Stimulated activated CD4-positive, alpha-beta T cell treated with anti-CD3 and anti-CD28 coated beads, Interleukin-15, amount 100 ng/mL, for 24 hours (primary cell): Measurements from ENCODE around the gene CFAP45.
"Not testable (repeated sequence)": the region's sequence is repeated elsewhere in the genome, so short reads cannot be mapped to it uniquely, and the experiment has no call there.

Experiments used
- DNase-seq: peaks from one replicate; pipeline ENCODE4 v3.0.0-alpha.2; 2020

The CFAP45 gene

GRCh38 chr1:159922511-159923202 lies 22.7 kb upstream of the CFAP45 start:
- no peak for DNase-seq

DNA sequence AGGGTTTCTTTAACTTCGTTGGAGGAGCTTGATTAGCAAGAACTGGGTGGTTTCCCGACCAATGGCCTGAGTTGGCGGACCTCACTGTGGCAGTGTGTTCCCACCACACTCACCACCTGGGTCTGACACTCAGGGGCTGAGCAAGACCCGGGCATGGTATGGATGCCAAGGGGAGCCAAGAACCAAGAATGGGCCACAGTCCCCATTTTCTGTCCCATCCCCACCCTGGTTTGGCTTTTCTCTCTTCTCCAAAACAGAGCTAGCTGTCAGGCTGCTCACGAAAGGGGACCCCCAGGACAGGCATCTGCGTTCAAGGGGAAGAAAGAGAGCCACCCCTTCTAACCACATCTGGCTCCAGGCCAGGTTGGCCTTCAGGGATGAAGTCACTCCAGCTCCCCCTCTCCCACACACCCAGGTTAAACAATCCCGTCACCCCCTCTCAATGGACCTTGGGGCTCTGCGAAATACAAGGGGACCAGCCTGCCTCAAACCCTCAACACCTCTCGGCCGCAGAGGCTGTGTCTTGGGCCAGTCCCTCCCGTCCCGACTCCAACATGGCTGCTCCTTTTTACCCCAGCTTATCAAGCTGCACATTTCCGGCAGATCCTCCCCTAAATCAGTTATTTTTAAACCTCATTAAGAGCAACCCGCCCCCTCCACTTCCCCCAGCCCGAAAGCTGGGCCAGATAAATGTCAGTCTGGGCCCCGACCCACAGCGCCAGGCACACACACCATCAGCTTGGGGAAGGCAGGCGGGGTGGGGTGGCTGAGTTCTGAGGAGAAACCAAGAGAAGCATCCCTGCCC lies 21.9 kb upstream of the CFAP45 start:
- no peak for DNase-seq

- DNase-seq, result no peak
These were observed 21.3 kb upstream of the CFAP45 start for GRCh38 chr1:159921251-159921650.

DNA sequence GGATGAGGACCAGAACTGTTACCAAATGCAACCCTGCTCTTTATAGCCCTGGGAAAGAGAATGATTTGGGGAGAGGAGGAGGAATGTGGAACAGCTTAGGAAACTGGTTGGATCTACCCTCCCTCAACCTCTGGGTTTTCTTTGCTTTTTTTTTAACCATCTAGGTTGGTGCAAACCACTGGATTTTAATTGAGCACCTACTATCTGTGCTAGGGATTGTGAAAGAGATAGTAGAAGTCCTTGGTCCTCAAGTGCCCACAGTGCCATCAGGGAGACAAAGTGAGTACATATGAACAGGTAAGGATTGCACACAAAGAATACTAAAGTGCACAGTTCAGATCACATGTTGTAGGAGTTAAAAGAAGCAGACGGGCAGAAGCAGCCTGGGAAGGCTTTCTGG lies 20.7 kb upstream of the CFAP45 start:
- no peak for DNase-seq

DNA sequence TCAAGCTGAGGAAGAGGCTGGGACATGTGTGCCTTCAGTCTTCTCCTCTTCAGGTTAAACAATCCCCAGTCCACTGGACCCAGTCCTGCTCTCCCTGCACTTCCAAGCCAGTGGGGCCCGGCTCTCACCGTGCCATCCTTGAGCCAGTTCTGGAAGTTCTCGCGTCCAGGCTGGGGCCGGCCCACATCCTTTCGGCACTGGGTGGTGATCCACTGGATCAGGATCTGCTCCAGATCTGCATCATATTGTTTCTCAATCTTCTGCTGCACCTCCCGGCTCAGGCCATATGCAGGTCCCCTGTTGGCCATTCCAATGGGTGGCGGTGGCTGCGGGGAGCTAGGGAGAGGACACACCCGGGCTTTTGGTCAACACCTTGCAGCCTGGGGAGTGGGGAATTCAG lies 20.2 kb upstream of the CFAP45 start:
- no peak for DNase-seq

DNA sequence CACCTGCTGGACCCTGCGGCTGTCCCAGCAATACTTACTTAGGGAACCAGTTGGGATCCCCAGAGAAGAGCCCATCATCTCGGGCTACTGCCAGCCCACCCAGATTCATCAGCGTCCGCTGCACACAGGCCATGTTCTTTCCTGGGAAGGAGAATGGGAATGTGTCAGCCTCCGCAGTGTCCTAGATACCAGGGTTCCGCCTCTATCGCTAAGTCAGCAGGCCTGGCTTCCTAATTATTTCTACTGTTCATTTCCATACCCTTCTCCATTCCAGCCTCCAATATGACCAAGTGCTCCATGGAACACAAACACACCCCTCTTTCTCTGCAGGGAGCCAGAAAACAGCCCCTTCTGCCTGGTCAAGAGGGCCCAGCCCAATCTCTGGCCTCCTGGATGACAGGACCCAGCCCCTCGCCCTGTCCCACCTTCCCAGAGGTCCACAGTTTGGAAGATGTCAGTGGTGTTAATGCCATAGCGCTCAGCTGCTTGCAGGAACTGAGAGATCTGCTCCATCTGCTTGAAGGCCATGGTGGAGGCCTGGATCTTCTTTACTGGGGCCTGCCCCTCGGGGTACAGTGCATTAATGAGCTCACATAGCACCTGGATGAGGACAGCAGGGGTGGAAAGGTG lies 19.4 kb upstream of the CFAP45 start:
- DNase-seq, result no peak

DNA sequence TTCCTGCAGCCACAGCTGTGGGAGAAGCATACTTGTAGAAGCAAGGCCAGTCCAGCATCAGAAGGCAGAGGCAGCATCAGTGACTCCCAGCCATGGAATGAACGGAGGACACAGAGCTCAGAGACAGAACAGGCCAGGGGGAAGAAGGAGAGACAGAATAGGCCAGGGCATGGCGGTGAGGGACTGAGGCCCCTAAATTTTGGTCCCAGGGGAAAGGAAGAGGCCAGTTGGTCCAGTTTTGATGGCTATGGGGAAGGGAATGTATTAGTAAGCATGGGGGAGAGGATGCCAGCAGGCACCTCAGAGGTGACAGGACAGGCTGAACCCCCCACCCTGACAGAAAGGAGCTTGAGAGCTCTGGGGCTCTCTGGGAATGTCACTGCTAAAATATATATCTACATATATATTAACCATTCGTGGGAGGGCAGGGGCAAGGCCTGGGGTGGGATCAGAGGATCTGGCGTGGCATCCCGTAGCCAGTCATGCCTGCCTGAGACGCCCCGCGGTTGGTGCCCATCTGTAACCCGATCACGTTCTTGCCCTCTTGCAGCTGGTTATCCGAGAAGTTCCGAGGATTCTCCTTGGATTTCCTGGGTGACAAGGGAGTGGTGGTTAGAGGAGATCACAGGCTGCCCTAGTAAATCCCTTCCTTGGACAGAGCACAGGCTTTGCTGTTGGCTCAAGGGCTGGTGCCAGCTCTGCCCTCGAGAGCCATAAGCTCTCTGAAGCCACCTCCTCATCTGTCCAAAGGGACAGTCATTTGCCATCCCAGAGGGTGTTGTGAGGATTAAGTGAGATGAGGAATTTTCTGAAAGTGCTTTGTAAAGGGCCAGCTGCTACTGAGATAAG lies 18.6 kb upstream of the CFAP45 start:
- DNase-seq, result no peak

- DNase-seq, result no peak
These were observed 17.8 kb upstream of the CFAP45 start for GRCh38 chr1:159917533-159918351.

DNA sequence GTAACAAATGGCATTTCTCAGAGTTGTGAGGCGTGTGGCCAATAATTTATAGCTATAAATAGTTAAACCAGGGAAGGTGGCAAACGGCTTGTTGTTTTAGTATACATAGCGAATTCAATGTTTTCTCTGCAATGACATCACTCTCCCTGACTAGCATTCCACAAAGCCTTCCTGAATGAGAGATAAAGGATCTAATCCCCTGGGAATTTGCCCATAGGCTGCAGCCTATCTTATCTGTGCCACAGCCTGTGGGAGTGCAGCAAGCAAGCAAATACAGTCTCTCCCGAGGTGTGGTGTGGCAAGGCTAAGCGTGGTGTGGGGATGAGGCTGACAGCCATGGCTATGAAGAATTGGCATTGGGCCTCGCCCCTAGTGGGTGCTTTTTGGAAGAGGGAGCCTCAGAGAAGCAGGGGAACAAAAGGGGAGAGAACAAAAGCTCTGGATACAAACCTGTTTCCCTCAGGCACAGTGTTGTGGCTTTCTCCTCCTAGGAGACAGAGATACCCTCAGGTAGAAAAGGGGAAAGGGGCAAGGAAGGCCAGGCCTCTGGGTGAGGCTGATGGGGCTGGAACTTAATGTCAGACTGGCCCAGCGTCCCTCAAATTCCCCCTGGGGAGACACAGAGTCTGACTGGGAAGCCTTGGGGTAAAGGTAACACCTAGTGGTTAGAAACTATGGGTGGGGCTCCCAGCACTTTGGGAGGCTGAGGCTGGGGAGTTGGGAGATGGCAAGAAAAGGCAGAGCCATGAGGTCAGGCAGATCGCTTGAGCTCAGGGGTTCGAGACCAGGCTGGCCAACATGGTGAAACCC lies 16.5 kb upstream of the CFAP45 start:
- no peak for DNase-seq

- DNase-seq, result no peak
These were observed 15.7 kb upstream of the CFAP45 start for GRCh38 chr1:159915571-159916241.

- no peak for DNase-seq
These were observed 14.5 kb upstream of the CFAP45 start for GRCh38 chr1:159914252-159915018.

- DNase-seq, result no peak
These were observed 13.7 kb upstream of the CFAP45 start for GRCh38 chr1:159913451-159914192.

DNA sequence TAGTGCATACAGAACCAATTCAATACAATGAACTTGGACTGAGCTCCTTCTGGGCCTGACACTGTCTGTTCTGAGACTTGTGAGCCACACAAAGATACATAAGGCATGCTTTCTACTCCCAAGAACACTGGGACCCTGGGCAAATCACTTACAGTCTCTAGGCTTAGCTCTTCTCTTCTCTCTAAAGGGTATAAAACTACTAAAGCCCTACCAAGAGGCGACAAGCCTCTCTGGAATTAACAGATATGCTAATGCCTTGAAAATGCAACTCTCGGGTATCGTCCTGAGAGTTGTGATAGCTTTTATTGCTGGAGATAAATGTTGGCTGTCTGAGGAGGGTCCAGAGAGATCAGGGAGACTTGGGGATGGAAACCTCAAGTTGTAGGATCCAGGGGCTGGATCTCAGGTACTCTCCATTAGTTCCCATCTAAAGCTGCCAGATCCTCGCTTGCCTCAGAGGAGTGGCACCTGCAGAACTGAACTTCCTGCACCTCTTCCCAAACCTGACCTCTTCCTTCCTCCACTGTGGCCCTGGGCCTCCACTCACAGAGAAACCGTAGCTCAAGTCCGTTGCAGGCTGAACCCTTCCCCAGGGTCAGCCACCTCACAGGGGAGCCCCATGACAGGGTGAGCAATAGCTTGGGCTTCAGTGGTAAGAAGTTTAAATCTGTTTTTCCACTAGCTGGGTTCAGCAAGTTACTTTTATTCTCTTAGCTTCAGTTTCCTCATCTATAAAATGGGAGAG lies 11.5 kb upstream of the CFAP45 start:
- no peak for DNase-seq

DNA sequence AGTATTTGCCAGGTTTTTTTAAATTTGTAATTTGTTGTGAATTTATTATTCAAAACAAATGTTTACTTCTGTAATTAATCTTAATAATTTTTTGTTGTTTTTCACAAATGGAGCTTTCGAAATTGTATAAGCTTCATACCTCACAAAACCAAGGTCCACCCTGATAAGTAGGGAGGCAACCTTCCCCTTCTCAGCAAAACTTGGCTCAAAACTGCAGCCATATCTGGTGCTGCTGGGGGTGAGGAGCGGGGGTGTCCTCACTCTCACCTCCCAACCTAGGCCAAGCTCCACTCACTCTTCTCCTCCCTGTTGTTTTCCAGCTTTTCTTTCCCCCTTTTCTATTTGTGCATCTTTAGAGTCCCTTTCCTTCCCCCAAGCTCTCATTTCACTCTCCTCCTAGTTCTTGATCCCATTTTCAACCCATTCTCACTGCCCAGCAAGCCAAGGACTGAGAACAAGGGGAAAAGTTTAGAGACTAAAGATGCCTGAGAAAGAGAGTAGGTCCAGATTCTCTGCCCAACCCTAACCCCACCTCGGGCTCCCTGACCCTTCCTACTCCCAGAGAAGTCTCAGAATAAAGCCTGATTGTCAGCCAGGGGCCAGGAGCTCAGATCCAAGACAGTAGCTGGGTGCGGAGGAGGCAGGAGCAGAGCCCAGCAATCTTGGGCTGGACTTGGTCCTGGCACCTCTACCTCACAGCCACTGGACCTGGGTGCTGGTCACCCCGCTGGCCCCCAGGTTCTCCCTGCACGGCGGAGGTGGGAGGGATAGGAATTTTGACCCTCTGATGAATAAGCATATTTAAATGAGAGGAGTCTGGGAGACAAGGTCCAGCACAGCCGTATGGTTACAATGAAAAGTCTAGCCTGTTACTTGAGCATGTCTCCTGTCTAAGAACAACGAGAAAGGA lies 8.3 kb upstream of the CFAP45 start:
- DNase-seq, result no peak

DNA sequence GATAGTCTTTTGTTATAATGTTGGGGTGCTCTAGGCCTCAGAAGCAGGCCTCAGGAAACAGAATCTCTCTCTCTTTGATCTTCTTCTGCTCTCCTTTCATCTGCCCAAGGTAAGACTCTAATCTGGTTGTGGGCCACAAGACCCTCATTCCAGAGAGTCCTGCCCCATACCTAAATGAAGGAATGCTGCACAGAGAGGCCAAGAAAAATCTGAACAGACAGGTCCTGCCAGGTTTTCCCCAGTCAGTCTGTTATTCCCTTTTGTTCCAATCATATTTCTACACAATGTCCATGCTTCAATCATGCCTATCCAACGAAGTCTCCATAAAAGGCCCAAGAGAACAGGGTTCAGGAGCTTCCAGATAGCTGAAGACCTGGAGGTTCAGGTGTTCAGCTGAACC lies 7.0 kb upstream of the CFAP45 start:
- DNase-seq, result no peak

GRCh38 chr1:159904036-159904435 lies 4.1 kb upstream of the CFAP45 start:
- DNase-seq, result not testable (repeated sequence)

DNA sequence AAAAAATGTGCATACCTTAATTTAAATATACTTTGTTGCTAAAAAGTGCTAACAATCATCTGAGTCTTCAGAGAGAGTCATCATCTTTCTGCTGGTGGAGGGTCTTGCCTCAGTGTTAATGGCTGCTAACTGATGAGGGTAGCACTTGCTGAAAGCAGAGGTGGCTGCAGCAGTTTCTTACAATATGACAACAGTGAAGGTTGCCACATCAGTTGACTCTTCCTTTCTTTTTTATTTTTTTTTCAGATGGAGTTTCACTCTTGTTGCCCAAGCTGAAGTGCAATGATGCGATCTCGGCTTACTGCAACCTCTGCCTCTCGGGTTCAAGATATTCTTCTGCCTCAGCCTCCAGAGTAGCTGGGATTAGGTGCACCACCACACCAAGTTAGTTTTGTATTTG lies 2.6 kb upstream of the CFAP45 start:
- DNase-seq, result no peak
